Panc1 (cell line): ENCODE data around the gene B3GALT5. TPM values are rescaled to one million over a fixed set of nuclear protein-coding genes. Genes with fewer than 3 reads are reported as not detected.

Experiments
- ATAC-seq: fragments of 200-7000 bp; cut with Tn5 transposase; 2 replicates; pipeline ENCODE4 v1.9.1; 2020; ENCODE audit warnings: mild to moderate bottlenecking, moderate library complexity
- BruUV-seq: library from RNA; stranded (reverse); fragments of 400-500 nt; replicated peaks from 2 replicates; lab custom pipeline; 2021; lab: Mats Ljungman, UMichigan
- CTCF ChIA-PET: fragments of 300-600 bp; sonication (Branson Sonifier 250); formaldehyde crosslinking; loops from one replicate; lab custom pipeline; 2022; ENCODE audit warnings: antibody characterized with exemption; lab: Charles Lee
- POLR2A ChIA-PET: fragments of 300-600 bp; sonication (Branson Sonifier 250); formaldehyde crosslinking; loops from one replicate; lab custom pipeline; 2022; ENCODE audit warnings: antibody characterized with exemption; lab: Charles Lee
- DNase-seq: peaks from one replicate; pipeline ENCODE4 v3.0.0-alpha.2; 2010; ENCODE audit warnings: low read depth, low spot score
- H3K27ac ChIP-seq: 2 replicates; pipeline ENCODE4 v1.5.1; 2011; ENCODE audit warnings: mild to moderate bottlenecking, low read length, inconsistent platforms
- H3K27me3 ChIP-seq: fragments of 200-500 bp; sonication (Bioruptor generic); 2 replicates; pipeline ENCODE4 v1.6.0; 2014; ENCODE audit warnings: low read length, inconsistent platforms; ENCODE audit not compliant: control insufficient read depth, insufficient read depth
- H3K36me3 ChIP-seq: fragments of 200-500 bp; sonication (Bioruptor generic); 2 replicates; pipeline ENCODE4 v1.5.1; 2014; ENCODE audit warnings: inconsistent platforms, mild to moderate bottlenecking, low read length, moderate library complexity; ENCODE audit not compliant: control insufficient read depth, insufficient read depth
- H3K4me1 ChIP-seq: 2 replicates; pipeline ENCODE4 v1.5.1; 2011; ENCODE audit warnings: inconsistent platforms, mild to moderate bottlenecking, low read length, moderate library complexity; ENCODE audit not compliant: control insufficient read depth, insufficient read depth
- H3K4me3 ChIP-seq, 2 experiments: 2 replicates each; pipeline ENCODE4 v1.5.1; 2011 to 2012; ENCODE audit warnings: low read depth in 2 of 2, low read length in 2 of 2, mild to moderate bottlenecking in 2 of 2, inconsistent platforms in 1 of 2, moderate library complexity in 1 of 2
- H3K9me3 ChIP-seq: fragments of 200-500 bp; sonication (Bioruptor generic); 2 replicates; pipeline ENCODE4 v1.5.1; 2014; ENCODE audit warnings: low read depth, mild to moderate bottlenecking, inconsistent platforms, low read length, moderate library complexity; ENCODE audit not compliant: control insufficient read depth, insufficient read depth
- POLR2AphosphoS5 ChIP-seq: IDR thresholded peaks from 2 replicates; pipeline ENCODE4 v1.6.1; 2012; ENCODE audit warnings: mild to moderate bottlenecking, low read depth, low read length, moderate library complexity
- SIN3A ChIP-seq: IDR thresholded peaks from 2 replicates; pipeline ENCODE4 v1.6.1; 2012; ENCODE audit warnings: low read depth, mild to moderate bottlenecking, low read length, moderate library complexity, borderline replicate concordance; ENCODE audit not compliant: insufficient read depth
- TCF7L2 ChIP-seq: IDR thresholded peaks from 2 replicates; pipeline ENCODE4 v1.6.1; 2011; ENCODE audit warnings: mild to moderate bottlenecking, low read depth, low read length, inconsistent platforms
- in situ Hi-C: cut with HindIII; loops from 2 replicates; pipeline ENCODE4 v1.10.0; 2016; ENCODE audit warnings: low sequenced_read_pairs, low pct_unique_long_range_greater_than_20kb
- intact Hi-C: fragments of 100-400 bp; cut with micrococcal nuclease; formaldehyde crosslinking; loops from one replicate; pipeline ENCODE4 v1.10.0; 2022; ENCODE audit not compliant: unreplicated experiment
- total RNA-seq: library from RNA; stranded (reverse); gene quantifications from one replicate; pipeline ENCODE4 v1.2.1, GENCODE V29; 2021; ENCODE audit not compliant: unreplicated experiment
- TF ChIP-seq, protein P1 (sequence below), 2 experiments: IDR thresholded peaks; 2 replicates each; pipeline ENCODE4 v1.6.1; 2011 to 2012; ENCODE audit warnings: low read depth in 2 of 2, control low read depth in 1 of 2, low read length in 1 of 2, mild to moderate bottlenecking in 1 of 2, moderate library complexity in 1 of 2; ENCODE audit not compliant: insufficient read depth in 1 of 2
- TF ChIP-seq, protein P2 (sequence below): fragments of 450-650 bp; IDR thresholded peaks from 2 replicates; pipeline ENCODE4 v1.5.1; 2017; ENCODE audit warnings: mild to moderate bottlenecking

The B3GALT5 gene
- total RNA-seq, 1 experiment from 2014 or later: 0.10 TPM

DNA sequence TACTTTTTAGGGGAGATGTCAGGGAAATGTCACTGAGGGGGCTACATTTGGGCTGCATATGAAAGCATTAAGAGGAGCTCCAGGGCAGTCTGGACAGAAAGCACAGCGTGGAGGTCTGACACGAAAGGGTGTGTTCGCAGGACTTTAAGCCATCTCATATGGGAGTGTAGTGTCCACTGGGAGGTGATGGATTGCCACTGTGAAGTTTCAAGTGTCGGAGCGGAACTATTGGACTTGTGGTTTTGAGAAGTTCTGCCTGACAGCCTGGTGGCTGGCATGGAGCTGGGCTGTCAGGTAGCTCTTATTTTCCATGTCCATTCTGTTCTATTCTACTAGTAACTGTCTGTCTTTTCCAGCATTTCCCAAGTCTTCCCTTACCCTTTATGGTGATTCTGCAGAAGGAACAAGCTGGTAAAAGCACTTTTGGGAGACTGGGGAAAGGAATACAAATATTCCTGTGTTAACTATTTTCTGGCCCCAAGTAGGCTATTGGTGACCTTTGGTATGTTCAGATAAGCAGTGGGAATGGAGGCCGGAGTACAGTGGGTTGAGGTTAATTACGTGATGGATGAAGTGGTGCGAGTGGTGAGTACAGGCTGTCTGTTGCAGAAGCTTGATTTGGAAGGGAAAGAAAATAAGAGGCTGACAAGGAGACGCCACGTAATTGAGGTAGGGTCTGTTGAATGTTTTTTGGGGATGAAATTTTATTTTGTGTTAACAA, 19.3 kb downstream of the B3GALT5 start:
- no peaks in the 10 kb centered on the region for H3K27me3 ChIP-seq
- no peak for DNase-seq
- BruUV-seq: no TSS peak
- no peak overlapping the region for H3K27ac ChIP-seq
- H3K4me3 ChIP-seq: no peak overlapping the region
- H3K4me1 ChIP-seq: no peaks in the 10 kb centered on the region
- ChIA-PET POLR2A (no interaction called here), CTCF (no interaction called here)
- in situ Hi-C loops: no loop called here
- intact Hi-C loops: no loop called here
- ATAC-seq: no peak
- no peaks in the 10 kb centered on the region for H3K36me3 ChIP-seq
- TF ChIP-seq, protein P1, sequence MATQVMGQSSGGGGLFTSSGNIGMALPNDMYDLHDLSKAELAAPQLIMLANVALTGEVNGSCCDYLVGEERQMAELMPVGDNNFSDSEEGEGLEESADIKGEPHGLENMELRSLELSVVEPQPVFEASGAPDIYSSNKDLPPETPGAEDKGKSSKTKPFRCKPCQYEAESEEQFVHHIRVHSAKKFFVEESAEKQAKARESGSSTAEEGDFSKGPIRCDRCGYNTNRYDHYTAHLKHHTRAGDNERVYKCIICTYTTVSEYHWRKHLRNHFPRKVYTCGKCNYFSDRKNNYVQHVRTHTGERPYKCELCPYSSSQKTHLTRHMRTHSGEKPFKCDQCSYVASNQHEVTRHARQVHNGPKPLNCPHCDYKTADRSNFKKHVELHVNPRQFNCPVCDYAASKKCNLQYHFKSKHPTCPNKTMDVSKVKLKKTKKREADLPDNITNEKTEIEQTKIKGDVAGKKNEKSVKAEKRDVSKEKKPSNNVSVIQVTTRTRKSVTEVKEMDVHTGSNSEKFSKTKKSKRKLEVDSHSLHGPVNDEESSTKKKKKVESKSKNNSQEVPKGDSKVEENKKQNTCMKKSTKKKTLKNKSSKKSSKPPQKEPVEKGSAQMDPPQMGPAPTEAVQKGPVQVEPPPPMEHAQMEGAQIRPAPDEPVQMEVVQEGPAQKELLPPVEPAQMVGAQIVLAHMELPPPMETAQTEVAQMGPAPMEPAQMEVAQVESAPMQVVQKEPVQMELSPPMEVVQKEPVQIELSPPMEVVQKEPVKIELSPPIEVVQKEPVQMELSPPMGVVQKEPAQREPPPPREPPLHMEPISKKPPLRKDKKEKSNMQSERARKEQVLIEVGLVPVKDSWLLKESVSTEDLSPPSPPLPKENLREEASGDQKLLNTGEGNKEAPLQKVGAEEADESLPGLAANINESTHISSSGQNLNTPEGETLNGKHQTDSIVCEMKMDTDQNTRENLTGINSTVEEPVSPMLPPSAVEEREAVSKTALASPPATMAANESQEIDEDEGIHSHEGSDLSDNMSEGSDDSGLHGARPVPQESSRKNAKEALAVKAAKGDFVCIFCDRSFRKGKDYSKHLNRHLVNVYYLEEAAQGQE (IDR thresholded peaks at IDR 0.05; ENCODE audit: insufficient read depth in 1 of 2, low read depth in 2 of 2, low read length in 1 of 2): no peak
- no peak for TF ChIP-seq POLR2AphosphoS5
- TF ChIP-seq TCF7L2: no peak
- no peak for TF ChIP-seq SIN3A
- TF ChIP-seq, protein P2, sequence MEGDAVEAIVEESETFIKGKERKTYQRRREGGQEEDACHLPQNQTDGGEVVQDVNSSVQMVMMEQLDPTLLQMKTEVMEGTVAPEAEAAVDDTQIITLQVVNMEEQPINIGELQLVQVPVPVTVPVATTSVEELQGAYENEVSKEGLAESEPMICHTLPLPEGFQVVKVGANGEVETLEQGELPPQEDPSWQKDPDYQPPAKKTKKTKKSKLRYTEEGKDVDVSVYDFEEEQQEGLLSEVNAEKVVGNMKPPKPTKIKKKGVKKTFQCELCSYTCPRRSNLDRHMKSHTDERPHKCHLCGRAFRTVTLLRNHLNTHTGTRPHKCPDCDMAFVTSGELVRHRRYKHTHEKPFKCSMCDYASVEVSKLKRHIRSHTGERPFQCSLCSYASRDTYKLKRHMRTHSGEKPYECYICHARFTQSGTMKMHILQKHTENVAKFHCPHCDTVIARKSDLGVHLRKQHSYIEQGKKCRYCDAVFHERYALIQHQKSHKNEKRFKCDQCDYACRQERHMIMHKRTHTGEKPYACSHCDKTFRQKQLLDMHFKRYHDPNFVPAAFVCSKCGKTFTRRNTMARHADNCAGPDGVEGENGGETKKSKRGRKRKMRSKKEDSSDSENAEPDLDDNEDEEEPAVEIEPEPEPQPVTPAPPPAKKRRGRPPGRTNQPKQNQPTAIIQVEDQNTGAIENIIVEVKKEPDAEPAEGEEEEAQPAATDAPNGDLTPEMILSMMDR: no peak
- no peaks in the 10 kb centered on the region for H3K9me3 ChIP-seq

DNA sequence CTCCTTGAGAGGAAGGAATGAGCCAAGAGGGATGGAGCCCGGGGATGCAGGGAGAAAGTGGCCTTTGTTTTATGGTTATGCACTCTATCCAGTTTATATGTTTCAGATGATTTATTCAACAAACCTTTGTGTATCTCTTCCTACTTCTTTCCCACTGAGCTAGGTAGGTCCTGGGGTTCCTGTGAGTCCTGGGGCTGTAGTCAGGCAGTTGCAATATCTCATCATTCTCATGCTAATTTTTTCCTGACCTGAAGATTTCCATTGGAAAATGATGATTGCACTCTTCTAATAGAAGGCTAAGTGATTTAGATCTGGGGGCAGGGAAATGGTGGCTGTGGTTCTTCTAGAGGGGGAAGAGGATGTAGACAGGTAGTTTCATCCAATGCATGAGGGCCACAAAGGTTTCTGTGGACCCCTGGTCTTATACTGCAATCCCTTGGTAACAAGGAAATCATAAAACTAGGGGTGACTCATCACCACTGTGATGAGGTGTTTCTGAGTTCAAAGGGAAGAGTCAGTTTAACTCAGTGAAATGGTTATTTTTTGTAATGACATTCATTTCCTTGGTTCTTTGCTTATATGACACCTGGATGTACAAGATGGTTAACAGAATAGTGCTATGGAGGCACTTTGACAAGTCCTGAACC, 20.2 kb downstream of the B3GALT5 start:
- Histone ChIP-seq H3K36me3 (no peaks in the 10 kb centered on the region), H3K9me3 (no peaks in the 10 kb centered on the region), H3K27me3 (no peaks in the 10 kb centered on the region), H3K4me3 (no peak overlapping the region), H3K4me1 (no peaks in the 10 kb centered on the region), H3K27ac (no peak overlapping the region)
- ChIA-PET CTCF (no interaction called here), POLR2A (no interaction called here)
- no peak for DNase-seq
- TF ChIP-seq, protein P2: no peak
- TF ChIP-seq TCF7L2 (no peak), SIN3A (no peak), POLR2AphosphoS5 (no peak)
- TF ChIP-seq, protein P1 (IDR thresholded peaks at IDR 0.05; ENCODE audit: insufficient read depth in 1 of 2, low read depth in 2 of 2, low read length in 1 of 2): no peak
- in situ Hi-C loops: no loop called here
- no TSS peak for BruUV-seq
- intact Hi-C loops: no loop called here
- ATAC-seq: no peak
